Measurements from ENCODE around the gene MSI2. TPM values are rescaled to one million over a fixed set of nuclear protein-coding genes. Genes with fewer than 3 reads are reported as not detected.
"Not testable (repeated sequence)": the region's sequence is repeated elsewhere in the genome, so short reads cannot be mapped to it uniquely, and the experiment has no call there.

Gene MSI2
- total and polyA plus RNA-seq, 8 donors, result 35.0 to 49.5 (median 47.5) TPM

DNA sequence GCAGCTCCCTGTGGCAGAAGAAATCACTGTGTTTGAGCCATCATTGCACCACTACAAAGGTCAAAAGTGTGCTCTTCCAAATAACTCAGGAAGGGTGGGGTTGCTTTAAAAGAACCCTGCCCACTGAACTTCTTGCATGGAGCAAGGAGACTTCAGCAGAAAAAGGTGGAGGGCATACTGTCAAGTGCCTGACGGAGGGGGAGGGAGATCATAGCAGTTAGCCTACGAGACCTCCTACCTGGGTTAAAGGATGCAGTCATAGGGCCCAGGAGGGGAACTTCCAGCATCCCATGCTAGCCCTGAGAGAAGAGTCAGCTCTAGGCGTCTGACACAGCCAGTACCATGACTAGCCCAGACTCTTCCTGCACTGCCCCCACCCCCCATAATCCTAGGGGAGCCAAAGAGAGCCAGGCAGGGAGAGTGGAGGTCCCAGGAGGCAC lies 45.3 kb upstream of the MSI2 start:
- Histone ChIP-seq H3K9me3 (peaks cover 0 to 20% of the 10 kb centered on the region in 2 donors), H3K27ac (no peak overlapping the region), H3K4me3 (no peak overlapping the region), H3K27me3 (no peaks in the 10 kb centered on the region), H3K36me3 (no peaks in the 10 kb centered on the region), H3K4me1 (no peaks in the 10 kb centered on the region)
- intact Hi-C loops (cut with DNase I), result no loop called here
- TF ChIP-seq CTCF (IDR thresholded peaks at IDR 0.05), result no peak
- ATAC-seq, result no peak
- DNase-seq, result no peak

GRCh38 chr17:57211543-57211942 lies 44.8 kb upstream of the MSI2 start:
- Histone ChIP-seq H3K9me3 (peaks cover 0 to 20% of the 10 kb centered on the region in 2 donors), H3K27ac (no peak overlapping the region), H3K27me3 (no peaks in the 10 kb centered on the region), H3K36me3 (no peaks in the 10 kb centered on the region), H3K4me1 (no peaks in the 10 kb centered on the region), H3K4me3 (no peak overlapping the region)
- DNase-seq (no peak), ATAC-seq (no peak)
- no peak for TF ChIP-seq CTCF (IDR thresholded peaks at IDR 0.05)
- intact Hi-C loops (cut with DNase I), result no loop called here

GRCh38 chr17:57213180-57213825 lies 43.0 kb upstream of the MSI2 start:
- Histone ChIP-seq H3K9me3 (peaks cover 0 to 12% of the 10 kb centered on the region in 2 donors), H3K4me3 (no peak overlapping the region), H3K27ac (no peak overlapping the region), H3K27me3 (no peaks in the 10 kb centered on the region), H3K36me3 (no peaks in the 10 kb centered on the region), H3K4me1 (no peaks in the 10 kb centered on the region)
- DNase-seq, result no peak
- TF ChIP-seq CTCF (IDR thresholded peaks at IDR 0.05), result no peak
- intact Hi-C loops (cut with DNase I), result no loop called here
- no peak for ATAC-seq

DNA sequence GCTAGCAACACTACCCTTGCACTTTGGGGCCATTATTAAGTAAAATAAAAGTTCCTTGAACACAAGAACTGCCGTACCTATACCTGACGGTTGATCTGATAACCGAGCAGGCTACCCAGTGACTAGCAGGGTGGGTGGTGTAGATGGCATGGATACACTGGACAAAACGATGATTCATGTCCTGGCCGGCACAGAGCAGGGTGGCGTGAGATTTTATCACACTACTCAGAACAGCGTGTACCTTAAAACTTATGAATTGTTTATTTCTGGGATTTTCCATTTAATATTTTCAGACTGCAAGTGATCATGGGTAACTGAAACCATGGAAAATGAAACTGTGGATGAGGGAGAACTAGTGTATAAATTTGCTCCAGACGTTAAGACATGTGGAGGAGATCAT lies 41.0 kb upstream of the MSI2 start:
- Histone ChIP-seq H3K4me3 (no peak overlapping the region), H3K9me3 (no peaks in the 10 kb centered on the region), H3K27me3 (no peaks in the 10 kb centered on the region), H3K4me1 (no peaks in the 10 kb centered on the region), H3K27ac (no peak overlapping the region), H3K36me3 (no peaks in the 10 kb centered on the region)
- DNase-seq (no peak), ATAC-seq (no peak)
- no peak for TF ChIP-seq CTCF (IDR thresholded peaks at IDR 0.05)
- intact Hi-C loops (cut with DNase I), result no loop called here

GRCh38 chr17:57221366-57222350 lies 34.7 kb upstream of the MSI2 start:
- intact Hi-C loops (cut with DNase I), result no loop called here
- H3K27ac ChIP-seq, result no peak overlapping the region
- no peaks in the 10 kb centered on the region for H3K4me1 ChIP-seq
- no peaks in the 10 kb centered on the region for H3K36me3 ChIP-seq
- no peak overlapping the region for H3K4me3 ChIP-seq
- no peak for ATAC-seq
- no peaks in the 10 kb centered on the region for H3K27me3 ChIP-seq
- no peak for TF ChIP-seq CTCF (IDR thresholded peaks at IDR 0.05)
- no peak for DNase-seq
- peaks cover 0 to 23% of the 10 kb centered on the region in 2 donors for H3K9me3 ChIP-seq

DNA sequence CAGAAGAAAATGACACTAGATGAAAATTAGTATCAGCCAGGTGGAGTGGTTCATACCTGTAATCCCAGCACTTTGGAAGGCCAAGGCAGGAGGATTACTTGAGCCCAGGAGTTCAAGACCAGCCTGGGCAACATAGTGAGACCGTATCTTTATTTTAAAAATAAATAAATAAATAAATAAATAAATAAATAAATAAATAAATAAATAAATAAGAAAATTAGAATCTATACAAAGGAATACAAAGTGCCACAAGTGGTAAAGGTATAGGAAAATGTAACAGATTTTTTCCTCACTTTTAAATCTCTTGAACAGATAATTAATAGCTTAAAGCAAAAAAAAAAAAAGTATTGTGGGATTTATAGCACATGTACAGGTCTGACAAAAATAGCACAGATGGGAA lies 33.9 kb upstream of the MSI2 start:
- H3K4me1 ChIP-seq; H3K4me3 ChIP-seq; DNase-seq; ATAC-seq; H3K27me3 ChIP-seq; H3K27ac ChIP-seq; intact Hi-C loops (cut with DNase I); H3K36me3 ChIP-seq: not testable (repeated sequence)
- H3K9me3 ChIP-seq, result peaks cover 0 to 23% of the 10 kb centered on the region in 2 donors

All from left lung (tissue), 10 donors.